Endothelial cell of umbilical vein (primary cell): ENCODE measurements around the gene ZFP37. TPM values are rescaled to one million over a fixed set of nuclear protein-coding genes. Genes with fewer than 3 reads are reported as not detected.
"Not testable (repeated sequence)": the region's sequence is repeated elsewhere in the genome, so short reads cannot be mapped to it uniquely, and the experiment has no call there.

ENCODE experiments used
- BruUV-seq: library from RNA; stranded (reverse); fragments of 400-500 nt; replicated peaks from 2 replicates; lab custom pipeline; 2021; lab: Mats Ljungman, UMichigan
- CTCF ChIA-PET: fragments of 300-600, 350-600 bp; sonication (Branson Sonifier 250); formaldehyde crosslinking; loops from one replicate; lab custom pipeline; 2021; ENCODE audit warnings: antibody characterized with exemption, inconsistent platforms; lab: Charles Lee
- POLR2A ChIA-PET: fragments of 300-600, 350-600 bp; sonication (Branson Sonifier 250); formaldehyde crosslinking; loops from one replicate; lab custom pipeline; 2021; ENCODE audit warnings: antibody characterized with exemption, inconsistent platforms; lab: Charles Lee
- DNase-seq: peaks from one replicate; pipeline ENCODE4 v3.0.0-alpha.2; 2011; ENCODE audit warnings: low read depth, low spot score
- FAIRE-seq: peaks from 2 replicates; lab custom pipeline; 2011; peaks lifted over from hg19 to GRCh38; lab: Jason Lieb, UNC
- H2AFZ ChIP-seq: 2 replicates; pipeline ENCODE4 v1.6.0; 2012; ENCODE audit warnings: low read depth, low read length, control low read depth, inconsistent platforms
- H3K27ac ChIP-seq: 2 replicates; pipeline ENCODE4 v1.5.1; 2011; ENCODE audit warnings: low read depth, mild to moderate bottlenecking, control low read depth, low read length, moderate library complexity; ENCODE audit not compliant: insufficient read depth
- H3K27me3 ChIP-seq, 2 experiments: 2 replicates each; pipeline versions ENCODE4 v1.6.0 to v1.6.1; 2011; ENCODE audit warnings: low read length in 2 of 2, mixed read lengths in 1 of 2; ENCODE audit not compliant: control insufficient read depth in 2 of 2, insufficient read depth in 2 of 2
- H3K36me3 ChIP-seq, 2 experiments: 2 replicates in 1 of 2; 3 replicates in 1 of 2; pipeline ENCODE4 v1.5.1; 2011; ENCODE audit warnings: low read length in 2 of 2, mild to moderate bottlenecking in 1 of 2, moderate library complexity in 1 of 2; ENCODE audit not compliant: control insufficient read depth in 2 of 2, insufficient read depth in 2 of 2; ENCODE audit errors: extremely low read depth in 1 of 2
- H3K4me1 ChIP-seq: 3 replicates; pipeline ENCODE4 v1.5.1; 2011; ENCODE audit warnings: mild to moderate bottlenecking, low read length; ENCODE audit not compliant: control insufficient read depth, insufficient read depth; ENCODE audit errors: extremely low read depth
- H3K4me2 ChIP-seq: 2 replicates; pipeline ENCODE4 v1.6.1; 2011; ENCODE audit warnings: low read length, control low read depth, mixed read lengths; ENCODE audit not compliant: insufficient read depth
- H3K4me3 ChIP-seq, 3 experiments: fragments of 200-600 bp in 1 of 3; sonication (generic), shearing (Covaris generic) in 1 of 3; replicated peaks in 1 of 3; 2 replicates each; pipeline ENCODE4 v1.5.1; 2011 to 2016; ENCODE audit warnings: control low read depth in 3 of 3, low read length in 3 of 3, mild to moderate bottlenecking in 2 of 3, inconsistent platforms in 1 of 3, low read depth in 1 of 3, moderate library complexity in 1 of 3; ENCODE audit not compliant: insufficient read depth in 1 of 3
- H3K79me2 ChIP-seq: 2 replicates; pipeline ENCODE4 v1.6.0; 2012; ENCODE audit warnings: low read length, inconsistent platforms; ENCODE audit not compliant: control insufficient read depth, insufficient read depth
- H3K9ac ChIP-seq: replicated peaks from 2 replicates; pipeline ENCODE3; 2011; ENCODE audit warnings: low read length, control low read depth; ENCODE audit not compliant: insufficient read depth; ENCODE audit errors: extremely low read depth
- H3K9me1 ChIP-seq: replicated peaks from 3 replicates; pipeline ENCODE4 v1.6.0; 2011; ENCODE audit warnings: mild to moderate bottlenecking, low read length; ENCODE audit not compliant: control insufficient read depth, insufficient read depth; ENCODE audit errors: extremely low read depth
- H3K9me3 ChIP-seq: replicated peaks from 2 replicates; pipeline ENCODE4 v1.5.1; 2012; ENCODE audit warnings: low read length, inconsistent platforms; ENCODE audit not compliant: control insufficient read depth, insufficient read depth
- H4K20me1 ChIP-seq: replicated peaks from 2 replicates; pipeline ENCODE3; 2011; ENCODE audit warnings: mild to moderate bottlenecking, low read length; ENCODE audit not compliant: control insufficient read depth, insufficient read depth; ENCODE audit errors: extremely low read depth
- EZH2 ChIP-seq: IDR thresholded peaks from 2 replicates; pipeline ENCODE4 v1.6.1; 2012; ENCODE audit warnings: borderline replicate concordance, low read depth, mild to moderate bottlenecking, moderate library complexity, low read length, inconsistent platforms; ENCODE audit not compliant: severe bottlenecking
- FOS ChIP-seq: IDR thresholded peaks from 2 replicates; pipeline ENCODE4 v1.6.1; 2011; ENCODE audit warnings: mild to moderate bottlenecking, low read length, moderate library complexity, borderline replicate concordance; ENCODE audit not compliant: insufficient read depth
- GATA2 ChIP-seq: IDR thresholded peaks from 2 replicates; pipeline ENCODE4 v1.7.0; 2011; ENCODE audit warnings: low read depth, mild to moderate bottlenecking, moderate library complexity, mixed read lengths, low read length; ENCODE audit not compliant: insufficient read length, insufficient read depth
- JUN ChIP-seq: IDR thresholded peaks from 2 replicates; pipeline ENCODE4 v1.6.1; 2011; ENCODE audit warnings: borderline replicate concordance, low read depth; ENCODE audit not compliant: insufficient read length, insufficient read depth
- MYC ChIP-seq: IDR thresholded peaks from one replicate; pipeline ENCODE4 v1.6.1; 2011; ENCODE audit warnings: mild to moderate bottlenecking, low read depth, low read length
- POLR2A ChIP-seq: IDR thresholded peaks from 2 replicates; pipeline ENCODE4 v1.6.1; 2012; ENCODE audit warnings: low read depth, mild to moderate bottlenecking, control low read depth, low read length
- POLR2AphosphoS5 ChIP-seq: IDR thresholded peaks from 2 replicates; pipeline ENCODE4 v1.6.1; 2012; ENCODE audit warnings: low read depth, mild to moderate bottlenecking, control low read depth, low read length, moderate library complexity; ENCODE audit not compliant: insufficient read depth
- dilution Hi-C: fragments of 300-500 bp; cut with MboI; formaldehyde crosslinking; loops from one replicate; pipeline ENCODE4 v1.15.0; 2019; ENCODE audit warnings: low sequenced_read_pairs; ENCODE audit not compliant: extremely low pct_ligation_motif_present
- intact Hi-C: fragments of 100-400 bp; cut with micrococcal nuclease; formaldehyde crosslinking; loops from one replicate; pipeline ENCODE4 v1.10.0; 2022
- polyA plus RNA-seq, 4 experiments: library from polyadenylated mRNA; depleted of rRNA in 3 of 4; stranded (reverse) in 3 of 4; unstranded in 1 of 4; fragments of >200 nt; gene quantifications; 2 replicates each; pipeline versions ENCODE4 v1.2.1 to v1.2.3, GENCODE V29; 2011 to 2012; ENCODE audit warnings: missing spikeins in 1 of 4
- total RNA-seq: library from RNA; stranded (reverse); gene quantifications from 2 replicates; pipeline ENCODE4 v1.2.3, GENCODE V29; 2021
- TF ChIP-seq, protein P1 (sequence below): IDR thresholded peaks from 2 replicates; pipeline ENCODE4 v1.6.1; 2011; ENCODE audit not compliant: insufficient read depth, insufficient read length
- TF ChIP-seq, protein P2 (sequence below), 2 donors: IDR thresholded peaks; 1 replicate in 1 of 2; 2 replicates in 1 of 2; pipeline ENCODE4 v1.5.1; 2011; ENCODE audit warnings: low read length in 2 of 2, mild to moderate bottlenecking in 2 of 2, moderate library complexity in 2 of 2, control low read depth in 1 of 2, inconsistent platforms in 1 of 2, low read depth in 1 of 2; ENCODE audit not compliant: insufficient read depth in 1 of 2; ENCODE audit errors: extremely low read depth in 1 of 2

Gene ZFP37
- total and polyA plus RNA-seq, 2 donors (not counting 3 experiments of a cell fraction or from before 2014, with no cell fraction given): 0.21 to 1.3 TPM

DNA sequence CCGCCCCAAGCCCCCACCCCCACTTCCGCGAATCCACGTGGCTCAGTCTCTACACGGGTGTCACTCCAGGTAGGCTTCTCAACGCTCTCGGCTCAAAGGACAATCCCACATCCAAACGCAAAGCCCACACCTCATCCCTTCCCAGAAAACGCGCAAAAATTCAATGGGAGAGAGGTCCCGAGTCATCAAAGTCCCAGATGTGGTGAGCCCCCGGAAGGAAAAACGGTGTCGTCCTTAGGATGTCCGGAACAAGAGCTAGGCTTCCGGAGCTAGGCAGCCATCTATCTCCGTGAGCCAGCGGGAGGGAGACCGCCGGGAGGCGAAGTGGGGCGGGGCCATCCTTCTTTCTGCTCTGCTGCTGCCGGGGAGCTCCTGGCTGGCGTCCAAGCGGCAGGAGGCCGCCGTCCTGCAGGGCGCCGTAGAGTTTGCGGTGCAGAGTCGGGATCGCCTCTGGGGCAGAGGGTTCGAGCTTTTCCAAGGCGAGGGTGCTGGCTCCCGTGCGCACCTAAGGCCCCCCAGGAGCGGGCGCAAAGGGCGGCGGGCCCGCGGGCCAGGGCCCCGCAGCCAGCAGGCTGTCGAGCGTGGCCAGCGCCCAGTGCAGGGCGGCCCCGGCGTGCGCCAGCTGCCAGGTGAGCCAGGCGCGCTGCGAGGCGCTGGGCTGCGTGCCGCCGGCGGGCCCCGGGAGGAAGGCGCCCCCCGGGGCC, 3.2 kb upstream of the ZFP37 start:
- peaks cover 4 to 16% of the 10 kb centered on the region in 2 experiments for H3K27me3 ChIP-seq
- H3K4me2 ChIP-seq, CTCF ChIA-PET, H3K9me3 ChIP-seq, dilution Hi-C loops, H3K36me3 ChIP-seq, POLR2A ChIA-PET, FAIRE-seq, H3K27ac ChIP-seq, H2AFZ ChIP-seq, DNase-seq, H3K4me3 ChIP-seq, H3K79me2 ChIP-seq, H4K20me1 ChIP-seq, H3K9me1 ChIP-seq, BruUV-seq, H3K9ac ChIP-seq, H3K4me1 ChIP-seq: not testable (repeated sequence)
- intact Hi-C loops: loop anchor here (10.0 kb wide), 1 partner anchor 95 kb away; the partner anchor contains the start of gene SLC31A2

DNA sequence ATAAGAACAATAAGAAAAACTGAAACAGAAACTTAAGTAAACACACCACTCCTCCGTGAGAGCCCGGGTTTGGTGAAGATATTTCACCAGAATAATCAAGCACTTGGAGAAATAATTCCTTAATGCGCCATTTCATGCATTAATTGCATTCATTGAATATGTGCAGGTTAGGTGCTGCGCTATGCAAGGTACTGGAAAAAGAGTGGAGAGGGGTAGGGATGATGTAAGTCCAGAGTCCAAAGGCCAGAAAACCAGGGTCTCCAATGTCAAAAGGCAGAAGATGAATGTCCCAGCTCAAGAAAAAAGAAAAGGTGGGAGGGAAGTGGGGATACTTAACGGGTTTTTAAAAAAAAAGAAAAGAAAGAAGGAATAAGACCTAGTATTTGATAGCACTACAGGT, 669 bp upstream of the ZFP37 start:
- POLR2A ChIA-PET: no interaction called here
- H3K36me3 ChIP-seq: no peaks in the 10 kb centered on the region
- peak overlapping the region; percentile 56 to 73 (median 68) for H3K4me3 ChIP-seq
- DNase-seq: no peak
- peaks cover 3% of the 10 kb centered on the region for H3K4me1 ChIP-seq
- FAIRE-seq: no peak
- H4K20me1 ChIP-seq: no peaks in the 10 kb centered on the region
- intact Hi-C loops (loop anchor here (10.0 kb wide), 1 partner anchor 98 kb away; the partner anchor contains the start of gene SLC31A2), dilution Hi-C loops (no loop called here)
- no peak for TF ChIP-seq POLR2A
- TF ChIP-seq, protein P1, sequence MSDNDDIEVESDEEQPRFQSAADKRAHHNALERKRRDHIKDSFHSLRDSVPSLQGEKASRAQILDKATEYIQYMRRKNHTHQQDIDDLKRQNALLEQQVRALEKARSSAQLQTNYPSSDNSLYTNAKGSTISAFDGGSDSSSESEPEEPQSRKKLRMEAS: no peak
- no peak for TF ChIP-seq FOS
- TF ChIP-seq POLR2AphosphoS5: no peak
- TF ChIP-seq EZH2: no peak
- TF ChIP-seq JUN: no peak
- no peak for TF ChIP-seq GATA2
- TF ChIP-seq MYC: no peak
- TF ChIP-seq, protein P2, sequence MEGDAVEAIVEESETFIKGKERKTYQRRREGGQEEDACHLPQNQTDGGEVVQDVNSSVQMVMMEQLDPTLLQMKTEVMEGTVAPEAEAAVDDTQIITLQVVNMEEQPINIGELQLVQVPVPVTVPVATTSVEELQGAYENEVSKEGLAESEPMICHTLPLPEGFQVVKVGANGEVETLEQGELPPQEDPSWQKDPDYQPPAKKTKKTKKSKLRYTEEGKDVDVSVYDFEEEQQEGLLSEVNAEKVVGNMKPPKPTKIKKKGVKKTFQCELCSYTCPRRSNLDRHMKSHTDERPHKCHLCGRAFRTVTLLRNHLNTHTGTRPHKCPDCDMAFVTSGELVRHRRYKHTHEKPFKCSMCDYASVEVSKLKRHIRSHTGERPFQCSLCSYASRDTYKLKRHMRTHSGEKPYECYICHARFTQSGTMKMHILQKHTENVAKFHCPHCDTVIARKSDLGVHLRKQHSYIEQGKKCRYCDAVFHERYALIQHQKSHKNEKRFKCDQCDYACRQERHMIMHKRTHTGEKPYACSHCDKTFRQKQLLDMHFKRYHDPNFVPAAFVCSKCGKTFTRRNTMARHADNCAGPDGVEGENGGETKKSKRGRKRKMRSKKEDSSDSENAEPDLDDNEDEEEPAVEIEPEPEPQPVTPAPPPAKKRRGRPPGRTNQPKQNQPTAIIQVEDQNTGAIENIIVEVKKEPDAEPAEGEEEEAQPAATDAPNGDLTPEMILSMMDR (IDR thresholded peaks at IDR 0.05; ENCODE audit: extremely low read depth in 1 of 2, insufficient read depth in 1 of 2, low read depth in 1 of 2, low read length in 2 of 2): no peak
- H2AFZ ChIP-seq: peak overlapping the region; percentile 34
- CTCF ChIA-PET: interaction anchor here (1.2 kb wide), 1 partner anchor 55 kb away, joined by 5 read pairs; no protein-coding TSS in a partner anchor
- H3K27me3 ChIP-seq: peaks cover 2 to 13% of the 10 kb centered on the region in 2 experiments
- peak overlapping the region; percentile 80 for H3K4me2 ChIP-seq
- BruUV-seq: no TSS peak
- no peaks in the 10 kb centered on the region for H3K79me2 ChIP-seq
- H3K9me1 ChIP-seq: no peaks in the 10 kb centered on the region
- no peaks in the 10 kb centered on the region for H3K9me3 ChIP-seq
- no peak overlapping the region for H3K9ac ChIP-seq
- H3K27ac ChIP-seq: no peak overlapping the region
